Measurements from ENCODE around the gene FBXO33. TPM values are rescaled to one million over a fixed set of nuclear protein-coding genes. Genes with fewer than 3 reads are reported as not detected.

Gene FBXO33
- total RNA-seq, 1 experiment from 2014 or later = 6.6 TPM

GRCh38 chr14:39467889-39468524, 35.8 kb upstream of the FBXO33 start:
- BruUV-seq (replicated peaks) = no TSS peak

GRCh38 chr14:39459795-39460478, 27.7 kb upstream of the FBXO33 start:
- POLR2A ChIA-PET = no interaction called here
- intact Hi-C loops (cut with micrococcal nuclease; ENCODE audit: unreplicated experiment) (no loop called here), in situ Hi-C loops (cut with HindIII; ENCODE audit: low pct_unique_long_range_greater_than_20kb, low sequenced_read_pairs) (no loop called here)
- CTCF ChIA-PET = no interaction called here
- BruUV-seq (replicated peaks) = no TSS peak
- H3K4me1 ChIP-seq (ENCODE audit: control insufficient read depth, insufficient read depth, low read length) = no peaks in the 10 kb centered on the region
- no peaks in the 10 kb centered on the region for H3K36me3 ChIP-seq (ENCODE audit: control insufficient read depth, insufficient read depth, low read length)
- no peaks in the 10 kb centered on the region for H3K27me3 ChIP-seq (ENCODE audit: control insufficient read depth, insufficient read depth, low read length)
- H3K4me3 ChIP-seq (ENCODE audit: low read depth in 2 of 2, low read length in 2 of 2) = no peak overlapping the region
- no peak for TF ChIP-seq SIN3A (IDR thresholded peaks at IDR 0.05; ENCODE audit: borderline replicate concordance, insufficient read depth, low read depth, low read length)
- TF ChIP-seq, protein P1, sequence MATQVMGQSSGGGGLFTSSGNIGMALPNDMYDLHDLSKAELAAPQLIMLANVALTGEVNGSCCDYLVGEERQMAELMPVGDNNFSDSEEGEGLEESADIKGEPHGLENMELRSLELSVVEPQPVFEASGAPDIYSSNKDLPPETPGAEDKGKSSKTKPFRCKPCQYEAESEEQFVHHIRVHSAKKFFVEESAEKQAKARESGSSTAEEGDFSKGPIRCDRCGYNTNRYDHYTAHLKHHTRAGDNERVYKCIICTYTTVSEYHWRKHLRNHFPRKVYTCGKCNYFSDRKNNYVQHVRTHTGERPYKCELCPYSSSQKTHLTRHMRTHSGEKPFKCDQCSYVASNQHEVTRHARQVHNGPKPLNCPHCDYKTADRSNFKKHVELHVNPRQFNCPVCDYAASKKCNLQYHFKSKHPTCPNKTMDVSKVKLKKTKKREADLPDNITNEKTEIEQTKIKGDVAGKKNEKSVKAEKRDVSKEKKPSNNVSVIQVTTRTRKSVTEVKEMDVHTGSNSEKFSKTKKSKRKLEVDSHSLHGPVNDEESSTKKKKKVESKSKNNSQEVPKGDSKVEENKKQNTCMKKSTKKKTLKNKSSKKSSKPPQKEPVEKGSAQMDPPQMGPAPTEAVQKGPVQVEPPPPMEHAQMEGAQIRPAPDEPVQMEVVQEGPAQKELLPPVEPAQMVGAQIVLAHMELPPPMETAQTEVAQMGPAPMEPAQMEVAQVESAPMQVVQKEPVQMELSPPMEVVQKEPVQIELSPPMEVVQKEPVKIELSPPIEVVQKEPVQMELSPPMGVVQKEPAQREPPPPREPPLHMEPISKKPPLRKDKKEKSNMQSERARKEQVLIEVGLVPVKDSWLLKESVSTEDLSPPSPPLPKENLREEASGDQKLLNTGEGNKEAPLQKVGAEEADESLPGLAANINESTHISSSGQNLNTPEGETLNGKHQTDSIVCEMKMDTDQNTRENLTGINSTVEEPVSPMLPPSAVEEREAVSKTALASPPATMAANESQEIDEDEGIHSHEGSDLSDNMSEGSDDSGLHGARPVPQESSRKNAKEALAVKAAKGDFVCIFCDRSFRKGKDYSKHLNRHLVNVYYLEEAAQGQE (IDR thresholded peaks at IDR 0.05; ENCODE audit: insufficient read depth in 1 of 2, low read depth in 2 of 2, low read length in 1 of 2) = no peak
- no peak for TF ChIP-seq TCF7L2 (IDR thresholded peaks at IDR 0.05; ENCODE audit: low read depth, low read length)
- TF ChIP-seq, protein P2, sequence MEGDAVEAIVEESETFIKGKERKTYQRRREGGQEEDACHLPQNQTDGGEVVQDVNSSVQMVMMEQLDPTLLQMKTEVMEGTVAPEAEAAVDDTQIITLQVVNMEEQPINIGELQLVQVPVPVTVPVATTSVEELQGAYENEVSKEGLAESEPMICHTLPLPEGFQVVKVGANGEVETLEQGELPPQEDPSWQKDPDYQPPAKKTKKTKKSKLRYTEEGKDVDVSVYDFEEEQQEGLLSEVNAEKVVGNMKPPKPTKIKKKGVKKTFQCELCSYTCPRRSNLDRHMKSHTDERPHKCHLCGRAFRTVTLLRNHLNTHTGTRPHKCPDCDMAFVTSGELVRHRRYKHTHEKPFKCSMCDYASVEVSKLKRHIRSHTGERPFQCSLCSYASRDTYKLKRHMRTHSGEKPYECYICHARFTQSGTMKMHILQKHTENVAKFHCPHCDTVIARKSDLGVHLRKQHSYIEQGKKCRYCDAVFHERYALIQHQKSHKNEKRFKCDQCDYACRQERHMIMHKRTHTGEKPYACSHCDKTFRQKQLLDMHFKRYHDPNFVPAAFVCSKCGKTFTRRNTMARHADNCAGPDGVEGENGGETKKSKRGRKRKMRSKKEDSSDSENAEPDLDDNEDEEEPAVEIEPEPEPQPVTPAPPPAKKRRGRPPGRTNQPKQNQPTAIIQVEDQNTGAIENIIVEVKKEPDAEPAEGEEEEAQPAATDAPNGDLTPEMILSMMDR (IDR thresholded peaks at IDR 0.05) = no peak
- no peak for TF ChIP-seq POLR2AphosphoS5 (IDR thresholded peaks at IDR 0.05; ENCODE audit: low read depth, low read length)
- no peak for ATAC-seq
- no peak for DNase-seq (ENCODE audit: low read depth, low spot score)
- no peaks in the 10 kb centered on the region for H3K9me3 ChIP-seq (ENCODE audit: control insufficient read depth, insufficient read depth, low read depth, low read length)
- no peak overlapping the region for H3K27ac ChIP-seq (ENCODE audit: low read length)

More at GRCh38 chr14:39467889-39468524, 35.8 kb upstream of the FBXO33 start:
- no peaks in the 10 kb centered on the region for H3K27me3 ChIP-seq (ENCODE audit: control insufficient read depth, insufficient read depth, low read length)
- no peak for TF ChIP-seq TCF7L2 (IDR thresholded peaks at IDR 0.05; ENCODE audit: low read depth, low read length)
- no peak for TF ChIP-seq POLR2AphosphoS5 (IDR thresholded peaks at IDR 0.05; ENCODE audit: low read depth, low read length)
- no peak for TF ChIP-seq SIN3A (IDR thresholded peaks at IDR 0.05; ENCODE audit: borderline replicate concordance, insufficient read depth, low read depth, low read length)
- TF ChIP-seq, protein P1 (IDR thresholded peaks at IDR 0.05; ENCODE audit: insufficient read depth in 1 of 2, low read depth in 2 of 2, low read length in 1 of 2) = no peak
- TF ChIP-seq, protein P2 (IDR thresholded peaks at IDR 0.05) = peak; percentile 58
- intact Hi-C loops (cut with micrococcal nuclease; ENCODE audit: unreplicated experiment) (no loop called here), in situ Hi-C loops (cut with HindIII; ENCODE audit: low pct_unique_long_range_greater_than_20kb, low sequenced_read_pairs) (no loop called here)
- DNase-seq (ENCODE audit: low read depth, low spot score) (peak; percentile 7), ATAC-seq (peak; percentile 63)
- no peaks in the 10 kb centered on the region for H3K36me3 ChIP-seq (ENCODE audit: control insufficient read depth, insufficient read depth, low read length)
- no peaks in the 10 kb centered on the region for H3K9me3 ChIP-seq (ENCODE audit: control insufficient read depth, insufficient read depth, low read depth, low read length)
- no peak overlapping the region for H3K27ac ChIP-seq (ENCODE audit: low read length)
- ChIA-PET POLR2A (no interaction called here), CTCF (no interaction called here)
- H3K4me3 ChIP-seq (ENCODE audit: low read depth in 2 of 2, low read length in 2 of 2) = no peak overlapping the region
- no peaks in the 10 kb centered on the region for H3K4me1 ChIP-seq (ENCODE audit: control insufficient read depth, insufficient read depth, low read length)
